Epithelial cell of proximal tubule (primary cell): ENCODE data around the gene KASH5. TPM values are rescaled to one million over a fixed set of nuclear protein-coding genes. Genes with fewer than 3 reads are reported as not detected.
A peak's percentile ranks its signal among the peaks of the same experiment; 100 is the strongest.

ENCODE experiments used
- DNase-seq: peaks from one replicate; pipeline ENCODE4 v3.0.0-alpha.2; 2011; ENCODE audit warnings: low read depth
- H3K4me3 ChIP-seq: 2 replicates; pipeline ENCODE4 v1.5.1; 2011; ENCODE audit warnings: low read depth, mild to moderate bottlenecking, low read length
- total RNA-seq: library from RNA; depleted of rRNA; stranded (reverse); fragments of >200 nt; gene quantifications from 2 replicates; pipeline ENCODE4 v1.2.3, GENCODE V29; 2015
- TF ChIP-seq, protein P1 (sequence below): conservative IDR thresholded peaks from 2 replicates; pipeline ENCODE4 v1.5.1; 2012; ENCODE audit warnings: low read depth, mild to moderate bottlenecking, low read length

Gene KASH5
- total RNA-seq, 1 donor from 2014 or later, result 0.06 TPM

DNA sequence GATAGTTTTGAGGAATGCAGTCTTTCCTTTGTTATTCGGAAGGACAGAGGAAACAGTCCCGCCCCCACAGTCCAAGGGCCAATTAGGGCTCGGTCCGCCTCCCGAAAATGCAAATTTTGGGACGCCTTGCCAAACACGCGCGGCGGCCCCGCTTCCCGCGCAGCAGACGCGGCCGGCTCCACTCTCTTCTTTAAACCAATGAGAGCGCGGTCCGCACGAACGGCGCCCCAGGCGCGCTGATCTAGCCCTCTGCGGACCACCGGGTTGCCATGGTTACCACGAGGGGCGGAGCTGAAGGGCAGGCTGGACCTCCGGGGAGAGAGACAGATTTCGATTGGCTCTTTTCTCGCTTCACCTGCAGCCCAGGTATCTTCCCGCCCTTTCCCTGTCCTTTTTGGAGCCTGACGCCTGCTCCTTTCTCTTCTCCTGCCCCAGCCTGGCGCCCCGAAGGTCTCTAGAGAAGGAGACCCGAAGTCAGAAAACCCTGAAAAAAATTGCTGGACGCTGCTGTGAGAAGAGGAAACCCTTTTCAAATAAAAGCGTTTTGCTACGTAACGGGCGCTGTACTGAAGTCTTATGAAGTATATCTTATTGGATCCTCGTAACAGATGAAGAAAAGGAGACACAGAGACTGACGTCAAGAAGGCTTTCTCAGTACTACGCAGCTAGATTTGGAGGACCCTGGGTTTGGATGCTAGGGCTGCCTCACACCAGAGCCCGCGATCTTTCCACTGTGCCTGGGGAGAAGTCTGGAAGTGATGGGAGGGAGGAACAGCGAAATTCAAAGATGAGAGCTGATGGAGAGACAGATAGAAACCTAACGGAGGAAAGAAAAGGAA, 33.2 kb downstream of the KASH5 start:
- TF ChIP-seq, protein P1, sequence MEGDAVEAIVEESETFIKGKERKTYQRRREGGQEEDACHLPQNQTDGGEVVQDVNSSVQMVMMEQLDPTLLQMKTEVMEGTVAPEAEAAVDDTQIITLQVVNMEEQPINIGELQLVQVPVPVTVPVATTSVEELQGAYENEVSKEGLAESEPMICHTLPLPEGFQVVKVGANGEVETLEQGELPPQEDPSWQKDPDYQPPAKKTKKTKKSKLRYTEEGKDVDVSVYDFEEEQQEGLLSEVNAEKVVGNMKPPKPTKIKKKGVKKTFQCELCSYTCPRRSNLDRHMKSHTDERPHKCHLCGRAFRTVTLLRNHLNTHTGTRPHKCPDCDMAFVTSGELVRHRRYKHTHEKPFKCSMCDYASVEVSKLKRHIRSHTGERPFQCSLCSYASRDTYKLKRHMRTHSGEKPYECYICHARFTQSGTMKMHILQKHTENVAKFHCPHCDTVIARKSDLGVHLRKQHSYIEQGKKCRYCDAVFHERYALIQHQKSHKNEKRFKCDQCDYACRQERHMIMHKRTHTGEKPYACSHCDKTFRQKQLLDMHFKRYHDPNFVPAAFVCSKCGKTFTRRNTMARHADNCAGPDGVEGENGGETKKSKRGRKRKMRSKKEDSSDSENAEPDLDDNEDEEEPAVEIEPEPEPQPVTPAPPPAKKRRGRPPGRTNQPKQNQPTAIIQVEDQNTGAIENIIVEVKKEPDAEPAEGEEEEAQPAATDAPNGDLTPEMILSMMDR, result no peak
- peak overlapping the region; percentile 4 for H3K4me3 ChIP-seq

DNA sequence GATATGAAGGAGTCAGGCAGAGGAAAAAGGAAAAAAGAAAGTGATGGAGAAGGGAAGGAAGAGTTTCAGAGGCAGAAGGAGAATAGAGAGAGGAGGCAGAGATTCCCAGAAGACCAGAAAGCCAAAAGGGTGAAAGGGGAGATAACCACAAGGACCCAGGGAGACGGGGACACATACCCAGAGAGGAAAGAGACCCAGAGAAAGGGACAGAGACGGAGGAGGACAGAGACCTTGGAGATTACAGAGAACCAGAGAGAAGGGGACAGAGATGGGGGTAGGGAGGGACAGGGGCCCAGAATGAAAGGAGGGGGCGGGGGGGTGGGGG, 33.8 kb downstream of the KASH5 start:
- TF ChIP-seq, protein P1, result no peak
- no peak overlapping the region for H3K4me3 ChIP-seq
- no peak for DNase-seq

More for the DNA sequence above, 33.2 kb downstream of the KASH5 start:
- DNase-seq, result no peak

- DNase-seq, result no peak
- H3K4me3 ChIP-seq, result no peak overlapping the region
- TF ChIP-seq, protein P1, result peak; percentile 28
These were observed 34.5 kb downstream of the KASH5 start for GRCh38 chr19:49422407-49423070.

DNA sequence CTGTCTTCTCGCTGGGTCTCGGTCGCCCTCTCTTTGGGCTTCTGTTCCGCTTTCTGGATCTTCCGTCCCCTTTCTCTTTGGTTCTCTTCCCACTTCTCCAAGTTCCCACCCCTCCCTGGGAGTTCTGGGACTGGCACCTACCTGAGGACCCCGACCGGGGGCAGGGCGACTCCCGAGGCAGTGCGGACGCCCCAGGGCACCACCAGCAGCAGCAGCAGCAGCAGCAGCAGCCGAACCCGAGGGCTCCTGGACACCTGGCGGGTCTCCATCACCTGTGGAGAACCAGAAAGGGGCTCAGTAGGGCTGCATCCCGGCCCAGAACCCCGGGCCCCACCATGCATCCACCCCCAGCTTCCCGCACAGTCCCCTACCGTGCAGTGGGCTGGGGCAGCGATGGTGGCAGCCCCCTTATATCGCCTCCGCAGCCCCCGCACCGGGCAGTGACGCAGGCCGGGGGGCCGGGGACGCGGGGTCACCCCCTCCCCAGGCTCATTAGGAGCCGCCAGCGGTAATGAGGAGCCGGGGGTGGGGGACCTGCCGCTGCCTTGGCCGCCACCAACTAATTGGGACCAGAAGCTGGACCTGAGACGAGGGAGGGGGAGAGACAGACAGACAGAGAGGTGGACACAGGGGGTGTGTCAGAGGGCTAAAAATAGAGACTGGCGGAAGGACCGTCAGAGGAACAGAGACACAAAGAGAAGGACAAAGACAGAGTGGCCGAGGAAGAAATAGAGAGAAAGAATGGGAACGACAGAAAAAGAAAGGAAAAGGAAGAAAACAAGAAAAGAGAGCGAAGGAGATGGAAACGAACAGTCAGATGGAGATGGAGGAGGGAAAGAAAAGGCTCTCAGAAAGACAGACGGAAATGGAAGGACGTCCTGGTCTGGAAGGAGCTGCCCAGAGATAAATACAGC, 35.3 kb downstream of the KASH5 start, which contains the start of gene PTH2:
Gene PTH2 (minus strand): TSS at position 371 of the 914 bp plus-strand sequence. CDS start 102 bp downstream, at position 269.
- no peak within 1 kb of the TSS for H3K4me3 ChIP-seq

DNA sequence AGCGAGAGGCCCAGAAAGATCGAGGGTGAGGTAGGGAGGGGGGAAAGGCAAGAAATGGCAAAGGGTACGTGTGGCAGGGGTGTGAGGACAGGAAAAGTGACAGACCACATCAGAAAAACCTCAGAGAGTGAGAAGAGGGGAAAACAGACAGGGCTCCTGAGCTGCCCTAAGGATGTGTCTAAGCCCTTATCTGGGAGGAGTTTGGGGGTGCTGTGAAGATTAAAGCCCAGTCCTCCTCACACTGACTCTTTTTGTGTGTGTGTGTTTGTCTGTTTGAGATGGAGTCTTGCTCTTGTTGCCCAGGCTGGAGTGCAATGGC, 35.9 kb downstream of the KASH5 start:
- TF ChIP-seq, protein P1, result no peak
- DNase-seq, result no peak
- H3K4me3 ChIP-seq, result no peak overlapping the region

More for the DNA sequence above, 35.3 kb downstream of the KASH5 start, which contains the start of gene PTH2:
- TF ChIP-seq, protein P1, result no peak
- DNase-seq, result no peak

DNA sequence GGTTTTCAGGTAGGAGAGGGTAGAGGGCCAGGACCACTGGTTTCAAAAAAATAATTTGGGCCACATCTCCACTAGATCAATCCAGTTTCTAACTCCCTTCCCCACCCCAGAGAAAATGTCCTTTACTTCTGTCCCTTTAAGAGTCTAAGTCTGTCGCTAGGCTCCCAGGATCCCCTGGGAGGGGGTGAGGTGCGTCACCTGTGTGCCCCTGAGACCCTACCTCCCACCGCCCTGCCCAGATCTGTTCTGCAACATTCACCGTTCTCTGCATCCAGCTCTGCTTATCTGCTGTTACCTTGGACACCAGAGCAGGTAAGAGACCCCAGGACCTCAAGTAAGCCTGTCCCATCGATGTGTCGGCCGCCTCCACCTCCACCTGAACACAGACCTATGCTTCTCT, 37.1 kb downstream of the KASH5 start, which contains the start of gene GFY:
Gene GFY (plus strand): TSS at position 211 of the 400 bp plus-strand sequence. CDS start 1,043 bp downstream, outside the sequence.
- DNase-seq, result no peak
- H3K4me3 ChIP-seq, result no peak within 1 kb of the TSS

More for the DNA sequence above, 37.1 kb downstream of the KASH5 start, which contains the start of gene GFY:
- TF ChIP-seq, protein P1, result no peak
